T-helper 1 cell (primary cell): ENCODE measurements around the gene DCDC2.
"Not testable (repeated sequence)": the region's sequence is repeated elsewhere in the genome, so short reads cannot be mapped to it uniquely, and the experiment has no call there.

Experiments used
- DNase-seq, 5 donors: peaks; one replicate each; pipeline ENCODE4 v3.0.0-alpha.2; 2012 to 2020

Gene DCDC2

DNA sequence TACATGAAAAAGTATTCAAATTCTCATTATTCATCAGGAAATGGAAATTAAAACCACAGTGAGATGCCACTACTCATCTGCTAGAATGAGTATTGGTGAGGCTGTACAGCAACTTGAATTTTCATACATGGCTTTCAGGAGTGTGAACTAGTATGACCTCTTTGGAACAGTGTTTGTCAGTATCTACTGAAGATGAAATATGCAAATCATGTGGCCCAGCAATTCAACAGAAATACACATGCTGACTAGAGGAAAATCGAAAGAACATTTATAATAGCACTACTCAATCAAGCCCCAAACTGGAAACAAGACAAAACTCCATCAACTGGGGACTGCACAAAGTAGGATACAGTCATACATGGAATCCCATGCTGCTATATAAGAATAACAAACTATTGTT lies 102.2 kb downstream of the DCDC2 start:
- no peak for DNase-seq

DNA sequence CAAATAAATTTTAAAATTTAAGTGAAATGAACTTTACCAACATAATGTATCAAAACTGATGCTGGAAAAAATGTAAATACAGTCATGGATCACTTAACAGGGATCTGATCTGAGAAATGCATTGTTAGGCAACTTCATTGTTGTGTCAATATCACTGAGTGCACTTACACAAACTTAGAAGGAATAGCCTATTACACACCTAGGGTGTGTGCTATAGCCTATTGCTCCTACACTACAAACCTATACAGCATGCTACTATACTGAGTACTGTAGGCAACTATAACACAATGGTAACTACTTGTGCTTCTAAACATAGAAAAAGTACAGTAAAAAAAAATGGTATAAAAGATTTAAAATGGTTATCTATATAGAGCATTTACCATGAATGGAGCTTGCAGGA lies 104.5 kb downstream of the DCDC2 start:
- no peak for DNase-seq

DNA sequence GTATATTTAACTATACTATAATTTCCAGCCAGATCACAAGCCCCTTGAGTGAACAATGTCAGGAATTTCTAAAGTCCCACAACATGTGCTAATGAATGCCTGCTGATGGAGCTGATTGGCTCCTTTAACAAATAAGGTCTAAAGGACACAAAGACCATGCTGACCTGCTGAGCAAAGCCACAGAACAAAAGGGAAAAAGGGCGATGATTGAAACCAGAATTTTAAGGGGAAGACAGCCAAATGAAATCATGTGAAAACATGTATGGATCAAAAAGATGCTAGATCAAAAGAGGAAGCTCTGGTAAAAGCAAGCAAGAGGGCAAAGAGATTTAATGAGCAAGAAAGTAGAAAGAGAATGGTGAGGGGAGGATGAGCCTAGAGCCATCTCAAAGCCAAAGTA lies 105.6 kb downstream of the DCDC2 start:
- no peak for DNase-seq

DNA sequence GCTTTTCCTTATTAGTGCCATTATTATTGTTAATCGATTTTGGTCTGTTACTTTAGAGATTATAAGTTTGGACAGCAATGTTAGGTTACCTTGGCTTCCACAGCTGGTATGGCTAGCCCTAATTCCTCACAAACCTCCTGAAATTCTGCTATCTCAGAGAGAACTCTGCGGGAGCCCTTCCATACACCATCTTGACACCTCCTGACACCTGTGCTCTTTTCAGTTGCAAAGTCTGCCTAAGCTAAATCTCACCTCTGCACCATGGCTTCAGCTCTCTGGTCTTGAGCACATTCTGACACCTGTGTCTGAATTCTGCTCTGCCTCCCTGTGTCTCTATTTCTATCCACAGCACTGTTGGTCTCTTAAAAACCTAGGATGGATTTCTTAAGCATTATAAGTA lies 106.5 kb downstream of the DCDC2 start:
- no peak for DNase-seq

DNA sequence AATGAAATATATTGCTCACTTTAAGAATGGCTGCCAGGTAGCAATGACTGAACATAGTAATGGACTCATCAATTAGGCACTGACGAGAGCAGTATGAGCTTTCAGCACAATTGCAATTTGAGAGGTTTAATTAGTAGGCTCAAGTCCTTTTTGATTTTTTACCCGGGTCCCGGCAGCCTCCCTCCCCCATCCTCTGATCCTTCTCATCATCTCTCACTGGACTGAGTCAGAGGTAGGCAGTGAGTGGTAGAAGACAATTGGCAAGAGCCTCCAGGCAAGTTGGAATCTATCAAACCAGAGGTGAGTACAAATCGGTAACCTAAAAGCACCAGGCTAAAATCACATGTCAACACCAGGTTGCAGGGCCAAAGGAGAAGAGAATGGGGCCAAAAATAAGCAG lies 107.9 kb downstream of the DCDC2 start:
- no peak for DNase-seq

DNA sequence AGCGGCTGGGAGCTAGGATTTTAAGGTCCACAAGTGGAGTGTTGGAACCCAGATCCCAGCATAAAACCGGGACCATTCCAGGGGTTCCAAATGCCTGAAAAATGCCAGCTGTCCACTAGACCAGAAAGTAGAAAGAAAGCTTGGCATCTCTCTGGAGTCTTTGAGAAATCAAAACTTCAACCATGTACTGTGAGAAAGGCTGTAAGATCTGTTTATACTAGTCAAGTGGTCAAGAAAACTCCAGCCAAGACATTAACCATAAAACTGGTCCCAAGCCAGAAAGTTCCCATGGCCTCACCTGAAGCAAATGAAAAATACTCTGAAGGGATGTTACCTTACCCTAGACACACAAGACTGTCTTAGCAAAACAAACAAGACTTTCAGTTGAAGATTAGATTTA lies 112.6 kb downstream of the DCDC2 start:
- no peak for DNase-seq

DNA sequence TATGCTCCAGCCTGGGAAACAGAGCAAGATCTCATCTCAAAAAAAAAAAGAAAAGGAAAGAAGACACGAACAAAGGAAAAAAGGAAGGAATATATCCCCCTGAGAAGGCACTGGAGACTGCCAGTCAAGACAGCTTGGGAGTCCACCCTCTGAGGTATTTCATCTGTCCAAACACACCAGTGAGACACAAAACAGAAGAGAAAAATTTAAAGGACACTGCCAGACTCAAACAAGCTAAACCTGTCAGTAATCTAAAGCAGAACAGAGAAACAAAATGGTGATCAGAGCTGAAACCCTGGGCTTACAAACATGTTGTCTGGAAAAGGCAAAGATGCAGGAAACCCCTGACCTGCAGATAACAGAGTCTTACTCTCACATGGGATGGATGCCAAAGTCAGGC lies 114.9 kb downstream of the DCDC2 start:
- no peak for DNase-seq

DNA sequence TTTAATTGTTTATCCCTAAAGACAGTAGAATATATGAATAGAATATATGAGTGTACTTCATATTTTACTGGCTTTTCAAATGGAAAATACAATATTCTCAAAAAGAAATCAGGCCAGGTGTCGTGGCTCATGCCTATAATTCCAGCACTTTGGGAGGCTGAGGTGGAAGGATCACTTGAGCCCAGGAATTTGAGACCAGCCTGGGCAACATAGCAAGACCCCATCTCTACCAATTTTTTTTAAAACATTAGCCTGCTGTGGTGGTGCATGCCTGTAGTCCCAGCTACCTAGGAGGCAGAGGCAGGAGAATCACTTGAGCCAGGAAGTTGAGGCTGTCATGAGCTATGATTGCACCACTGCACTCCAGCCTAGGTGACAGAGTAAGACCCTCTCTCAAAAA lies 116.1 kb downstream of the DCDC2 start:
- not testable (repeated sequence) for DNase-seq

DNA sequence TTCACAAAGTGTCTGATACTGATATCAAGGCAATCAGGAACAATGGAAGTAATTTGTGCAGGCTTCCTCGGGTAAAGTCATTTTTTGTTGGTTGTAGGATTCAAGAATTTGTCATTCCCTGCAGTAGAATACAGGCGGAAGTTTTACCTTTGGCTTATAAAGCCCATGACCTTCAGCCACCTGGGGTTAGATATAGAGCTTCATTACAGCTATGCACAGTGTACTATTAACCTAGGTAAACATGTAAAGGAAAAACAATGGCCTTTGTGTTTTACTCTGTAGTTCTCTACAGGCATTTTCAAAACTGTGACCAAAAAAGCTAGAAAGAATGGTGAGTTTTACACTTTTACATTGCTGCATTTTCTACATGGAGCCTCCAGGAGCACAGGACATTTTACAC lies 116.9 kb downstream of the DCDC2 start:
- DNase-seq, result no peak

DNA sequence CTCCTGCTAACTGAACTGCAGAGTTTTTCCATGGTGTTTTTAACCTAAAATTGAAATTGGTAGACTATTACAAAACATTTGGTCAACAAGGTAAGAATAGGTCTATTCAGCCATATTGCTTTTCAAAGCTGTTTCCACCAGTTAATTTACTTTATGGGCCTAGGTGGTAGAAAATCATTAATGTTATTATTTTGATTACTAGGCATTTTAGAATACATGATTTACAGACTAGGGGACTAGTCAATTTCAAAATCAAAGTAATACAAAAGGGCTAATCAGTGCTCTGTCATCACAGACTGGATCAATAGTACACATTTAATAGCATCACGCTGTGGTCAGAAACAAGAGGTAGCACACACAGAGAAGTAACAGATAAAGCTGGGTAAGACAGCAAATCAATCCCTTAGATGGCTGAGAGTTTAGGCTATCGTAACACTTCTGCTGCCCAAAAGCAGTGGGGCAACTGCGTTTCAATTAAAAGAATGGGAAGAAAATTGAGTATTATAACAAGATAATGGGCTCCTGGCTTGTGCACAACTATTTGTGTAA lies 117.4 kb downstream of the DCDC2 start:
- no peak for DNase-seq

DNA sequence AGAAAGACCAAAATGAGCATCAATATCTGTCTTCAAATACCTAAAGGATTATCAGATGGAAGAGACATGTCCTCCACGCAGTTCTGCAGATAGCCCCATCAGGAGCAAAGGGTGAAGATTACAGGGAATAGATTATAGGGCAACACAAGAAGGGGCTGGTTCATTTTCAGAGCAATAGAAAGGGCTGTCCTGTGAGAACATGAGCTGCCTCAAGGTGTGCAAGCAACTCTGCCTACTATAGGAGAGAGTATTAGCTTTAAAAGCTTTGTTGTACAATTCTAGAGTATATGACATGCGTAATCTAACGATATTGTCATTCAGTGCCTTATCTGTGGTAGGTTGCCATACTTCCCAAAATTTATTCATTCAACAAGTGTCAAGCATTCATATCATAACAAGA lies 119.2 kb downstream of the DCDC2 start:
- no peak for DNase-seq

DNA sequence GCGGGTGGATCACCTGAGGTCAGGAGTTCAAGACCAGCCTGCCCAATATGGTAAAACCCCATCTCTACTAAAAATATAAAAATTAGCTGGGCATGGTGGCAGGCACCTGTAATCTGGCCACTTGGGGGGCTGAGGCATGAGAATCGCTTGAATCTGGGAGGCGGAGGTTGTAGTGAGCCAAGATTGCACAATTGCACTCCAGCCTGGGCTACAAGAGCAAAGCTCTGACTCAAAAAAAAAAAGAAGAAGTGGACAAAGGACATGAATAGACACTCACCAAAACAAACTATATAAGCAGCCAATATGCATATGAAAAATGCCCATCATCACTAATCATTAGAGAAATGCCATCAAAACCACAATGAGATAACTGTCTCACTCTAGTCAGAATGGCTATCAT lies 121.1 kb downstream of the DCDC2 start:
- not testable (repeated sequence) for DNase-seq

DNA sequence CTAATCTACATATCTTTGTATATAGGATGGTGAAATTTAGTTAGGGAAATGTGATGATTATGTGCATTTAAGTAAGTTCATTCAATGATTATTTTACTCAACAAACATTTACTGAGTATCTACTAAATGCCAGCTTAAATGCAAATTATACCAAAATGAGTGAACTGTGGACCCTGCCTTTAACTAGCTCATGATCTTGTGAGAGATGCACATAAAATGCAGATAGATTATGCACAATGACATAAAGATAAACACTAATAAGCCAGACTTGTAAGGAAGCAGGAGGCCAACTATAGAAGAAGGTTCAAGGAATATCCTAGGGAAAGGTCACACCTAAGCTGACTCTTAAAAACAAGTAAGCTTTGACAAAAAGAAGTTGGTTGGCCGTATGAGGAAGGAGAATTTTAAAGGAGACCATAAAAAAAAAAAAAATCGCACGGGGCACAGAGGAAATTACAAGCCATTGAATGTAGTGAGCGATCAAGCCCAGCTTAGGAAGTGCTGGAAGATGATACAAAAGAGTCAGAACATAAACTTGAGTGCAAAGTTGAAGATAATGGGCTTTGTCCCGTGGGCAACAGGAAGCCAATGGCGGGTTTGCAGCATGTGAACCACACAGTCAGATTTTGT lies 123.9 kb downstream of the DCDC2 start:
- no peak for DNase-seq

DNA sequence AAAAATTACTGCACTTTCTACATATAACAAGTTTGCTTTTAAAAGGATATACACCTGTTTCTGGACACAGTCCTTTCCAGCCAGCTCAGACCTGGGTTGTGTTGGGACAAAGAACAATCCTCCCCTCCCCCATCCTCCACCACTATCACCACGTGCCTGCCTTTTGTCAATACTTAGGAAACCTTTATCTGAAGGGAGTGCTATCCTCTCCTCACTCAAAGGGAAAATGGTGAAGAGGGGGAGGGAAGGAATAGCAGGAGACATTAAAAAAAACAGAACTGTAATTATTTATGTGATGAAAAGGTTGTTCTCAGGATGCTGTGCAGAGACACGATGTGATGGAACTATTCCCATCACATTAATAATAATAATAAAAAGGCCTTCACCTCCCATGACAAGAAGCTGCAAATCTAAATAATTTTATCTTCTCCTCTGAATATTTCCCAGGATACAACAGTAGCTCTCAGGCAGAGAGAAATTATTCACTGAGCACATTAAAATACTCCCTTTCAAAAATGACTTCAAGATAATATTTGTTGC lies 126.4 kb downstream of the DCDC2 start:
- DNase-seq, result no peak

DNA sequence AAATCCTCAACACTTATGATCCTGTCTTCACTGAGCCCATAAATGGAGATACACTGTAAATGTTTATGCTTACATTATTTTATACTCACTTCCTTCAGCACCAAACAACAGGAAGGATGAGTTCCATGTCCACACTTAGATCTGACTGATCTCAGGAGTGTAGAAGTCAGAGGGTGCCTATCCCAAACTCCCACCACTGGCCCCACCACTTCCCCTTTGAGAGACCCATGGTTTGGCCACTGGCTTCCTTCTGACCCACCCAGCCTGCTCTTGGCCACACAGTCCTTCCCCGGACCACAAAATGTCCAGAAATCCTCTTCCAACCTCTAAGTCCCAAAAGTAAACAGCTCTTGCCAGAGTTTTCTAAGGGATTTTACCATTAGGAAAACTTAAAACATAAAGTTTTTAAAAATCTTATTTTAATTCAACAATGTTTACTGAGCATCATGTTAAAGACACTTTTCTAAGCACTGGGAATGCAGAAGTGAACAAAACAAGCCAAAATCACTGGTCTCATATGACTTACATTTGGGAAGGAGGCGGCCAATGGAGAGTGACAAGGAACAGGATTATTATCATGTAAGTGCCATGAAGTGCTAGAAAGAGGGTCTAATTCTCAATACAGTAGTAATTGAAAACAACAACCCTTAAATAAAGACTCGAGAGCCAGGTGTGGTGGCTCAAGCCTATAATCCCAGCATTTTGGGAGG lies 128.0 kb downstream of the DCDC2 start:
- no peak for DNase-seq

DNA sequence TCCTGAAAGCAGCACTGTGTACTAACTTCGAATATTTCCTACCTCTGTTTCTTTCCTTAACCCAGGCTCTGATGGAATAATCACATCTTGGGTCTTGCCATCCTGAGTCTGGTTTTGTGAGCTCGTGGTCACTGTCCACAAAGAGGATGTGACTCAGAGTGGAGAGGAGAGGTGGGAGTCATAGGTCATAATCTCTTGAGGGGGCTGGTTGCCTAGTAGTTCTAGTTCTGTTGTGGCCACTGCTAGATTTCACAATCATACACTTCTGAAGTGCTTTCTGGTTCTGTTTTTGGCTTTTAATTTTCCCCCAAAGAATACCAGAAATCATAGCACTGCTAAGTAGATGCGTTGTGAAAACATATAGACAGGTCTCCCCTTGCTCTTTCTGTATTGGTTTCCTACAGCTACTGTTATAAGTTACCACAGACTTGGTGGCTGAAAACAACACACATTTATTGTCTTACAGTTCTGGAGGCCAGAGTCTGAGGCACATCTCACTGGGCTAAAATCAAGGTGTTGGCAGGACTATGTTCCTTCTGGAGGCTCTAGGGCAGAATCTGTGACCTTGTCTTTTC lies 129.1 kb downstream of the DCDC2 start:
- no peak for DNase-seq

DNA sequence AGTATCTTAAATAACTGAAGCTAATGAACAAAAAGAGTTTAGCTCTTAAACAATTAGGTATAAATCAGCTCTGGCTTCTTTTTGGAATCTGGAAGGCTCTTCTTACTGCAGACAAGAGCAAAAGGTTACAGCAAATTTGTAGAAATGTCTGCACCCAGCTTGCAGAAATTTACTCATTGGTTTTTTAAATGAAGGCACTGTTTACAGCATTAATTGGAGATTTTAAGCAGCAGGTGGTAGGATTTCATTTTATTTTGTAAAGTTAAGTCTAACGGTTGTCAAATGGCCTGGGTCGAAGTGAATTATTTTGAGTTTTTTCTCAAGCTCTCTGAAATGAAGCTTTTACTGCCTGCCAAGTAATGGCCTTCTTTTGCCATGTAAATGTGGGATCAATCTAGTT lies 129.7 kb downstream of the DCDC2 start:
- no peak for DNase-seq

DNA sequence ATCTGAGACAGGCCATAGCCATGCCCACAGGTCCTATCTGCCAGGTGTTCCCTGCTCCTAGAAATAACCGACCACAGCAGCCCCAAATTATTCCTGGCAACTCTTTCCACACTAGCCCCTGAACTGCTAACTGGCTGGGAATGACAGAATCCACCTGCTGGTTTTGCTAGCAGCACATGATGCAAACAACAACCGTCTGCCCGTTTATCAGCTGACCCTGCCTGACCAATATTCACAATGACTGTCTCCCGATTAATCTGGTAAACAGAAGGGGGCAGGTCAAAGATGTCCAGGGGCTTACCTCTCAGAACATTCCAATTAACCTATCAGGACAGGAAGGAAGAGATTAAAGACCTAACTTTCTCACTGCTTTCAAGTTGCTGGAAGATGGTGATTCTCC lies 130.3 kb downstream of the DCDC2 start:
- no peak for DNase-seq

DNA sequence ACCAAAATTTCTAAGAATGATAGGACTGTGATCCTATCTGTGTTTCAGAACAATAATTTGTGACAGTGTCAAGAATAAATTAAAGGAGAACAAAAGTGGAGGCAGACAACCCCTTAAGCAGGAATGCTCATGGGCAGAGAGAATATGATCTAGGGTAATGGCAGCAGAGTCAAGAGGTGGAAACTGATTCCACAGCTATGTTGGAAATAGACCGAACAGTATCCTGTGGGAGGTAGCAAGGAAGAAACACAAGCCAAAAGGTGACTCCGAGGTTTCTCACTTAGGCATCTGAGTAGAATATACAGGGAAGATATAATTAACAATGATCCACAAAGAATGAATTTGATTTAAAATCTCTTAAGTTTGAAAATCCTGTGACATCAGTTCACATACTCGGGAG lies 131.3 kb downstream of the DCDC2 start:
- DNase-seq, result no peak

DNA sequence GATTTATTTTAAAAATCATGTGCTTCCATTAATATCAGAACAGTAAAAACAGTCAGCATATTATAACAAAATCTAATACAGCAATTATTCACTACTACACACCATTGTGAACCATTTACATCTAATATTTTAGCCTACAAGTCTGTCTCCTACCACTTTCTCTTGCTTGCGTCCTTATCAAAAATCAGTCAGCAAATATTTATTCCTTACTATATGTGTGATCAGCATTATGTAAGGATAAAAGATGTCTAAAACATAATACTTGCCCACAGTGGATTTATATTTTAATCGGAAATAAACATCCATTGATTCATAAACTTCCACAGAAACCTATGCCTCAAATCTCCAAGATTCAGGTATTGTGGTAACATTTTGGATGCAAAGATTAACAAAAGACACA lies 132.0 kb downstream of the DCDC2 start:
- no peak for DNase-seq

DNA sequence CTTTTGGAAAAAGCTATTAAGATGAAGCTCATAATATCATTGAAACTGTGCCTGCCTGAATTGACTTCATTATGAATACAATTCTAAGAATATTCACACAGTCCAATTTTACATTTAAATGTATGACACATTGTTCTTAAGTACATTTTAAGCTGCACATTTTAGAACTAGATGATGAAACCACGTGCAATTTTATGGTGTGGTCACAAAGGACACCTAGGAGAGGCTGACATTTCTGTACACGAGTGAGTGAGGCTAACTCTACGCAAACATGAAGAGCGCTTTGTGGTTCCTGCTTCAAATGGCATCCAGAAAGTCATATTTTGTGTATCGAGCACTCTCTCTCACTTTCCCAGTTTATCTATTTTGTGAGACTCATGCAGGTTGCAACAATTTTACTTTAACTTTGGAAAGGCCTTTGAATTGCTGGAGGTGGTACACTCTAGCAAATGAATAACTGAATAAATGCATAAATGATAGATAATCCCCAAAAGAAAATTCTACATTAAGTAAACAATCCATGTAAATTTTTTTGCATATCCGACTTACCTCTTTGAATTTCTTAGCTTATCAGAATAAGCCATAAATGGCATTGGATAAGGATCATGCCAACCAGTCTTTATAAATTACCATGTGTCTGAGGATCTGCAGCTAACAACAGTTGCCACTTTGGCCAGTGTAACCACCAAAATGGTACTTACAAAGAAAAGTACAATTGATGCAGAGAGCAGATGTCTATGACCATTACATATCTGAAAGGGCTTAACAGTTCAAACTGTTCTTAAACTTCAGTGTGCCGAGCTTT lies 134.5 kb downstream of the DCDC2 start:
- DNase-seq, result no peak

DNA sequence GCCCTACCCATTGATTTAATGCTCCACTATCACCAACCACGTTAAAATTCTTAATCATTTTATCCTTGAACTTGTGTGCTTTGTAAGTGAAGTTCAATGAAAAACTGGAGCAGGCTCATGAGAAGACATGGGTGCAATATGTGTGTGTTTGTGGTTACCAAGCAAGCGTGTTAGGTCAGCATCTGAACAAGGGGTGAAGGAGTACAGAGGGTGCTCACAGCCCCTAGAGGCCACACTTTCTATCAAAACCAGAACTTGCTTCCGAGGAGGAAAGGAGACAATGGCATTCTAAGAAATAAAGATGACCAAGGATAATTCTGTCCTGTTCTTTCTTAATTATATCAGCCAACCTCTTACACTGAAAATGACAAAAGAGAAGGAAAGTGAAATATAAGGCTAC lies 138.2 kb downstream of the DCDC2 start:
- DNase-seq, result no peak

DNA sequence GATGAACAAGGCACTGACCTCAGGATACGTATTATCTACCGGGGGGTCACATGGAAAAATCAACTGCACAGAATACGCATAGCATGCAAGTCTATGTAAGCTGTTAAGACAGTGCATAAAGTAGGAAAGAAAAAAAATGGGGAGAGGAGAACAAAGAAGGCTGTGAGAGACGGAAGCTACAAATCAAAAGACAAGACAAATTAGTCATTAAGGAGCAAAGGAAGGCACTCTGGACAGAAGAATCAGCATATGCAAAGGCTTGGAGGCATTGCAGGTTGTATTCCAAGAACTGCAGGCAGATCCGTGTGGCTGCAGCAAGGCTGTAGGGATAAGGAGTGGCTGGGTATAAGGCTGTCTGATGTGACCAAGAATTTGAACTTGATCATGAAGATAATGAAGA lies 142.9 kb downstream of the DCDC2 start:
- DNase-seq, result no peak
